DND-41 (cell line): ENCODE measurements around the gene TMEM181.
A peak's percentile ranks its signal among the peaks of the same experiment; 100 is the strongest.

Experiments
- ATAC-seq: fragments of 200-7000 bp; cut with Tn5 transposase; 3 replicates; pipeline ENCODE4 v1.9.1; 2021; ENCODE audit warnings: low read depth; ENCODE audit not compliant: insufficient read depth
- DNase-seq: peaks from one replicate; pipeline ENCODE4 v3.0.0-alpha.2; 2020
- H2AFZ ChIP-seq: 2 replicates; pipeline ENCODE4 v1.6.0; 2012; ENCODE audit warnings: low read depth, low read length
- H3K27ac ChIP-seq: 2 replicates; pipeline ENCODE4 v1.5.1; 2012; ENCODE audit warnings: low read length, inconsistent platforms
- H3K27me3 ChIP-seq: fragments of 200-600 bp; sonication (generic); 2 replicates; pipeline ENCODE4 v1.6.0; 2012; ENCODE audit warnings: low read length, mild to moderate bottlenecking, inconsistent platforms; ENCODE audit not compliant: insufficient read depth, poor library complexity
- H3K36me3 ChIP-seq: 2 replicates; pipeline ENCODE4 v1.5.1; 2012; ENCODE audit warnings: low read length, inconsistent platforms; ENCODE audit not compliant: insufficient read depth
- H3K4me1 ChIP-seq: 2 replicates; pipeline ENCODE4 v1.5.1; 2012; ENCODE audit warnings: mild to moderate bottlenecking, low read length; ENCODE audit not compliant: insufficient read depth
- H3K4me2 ChIP-seq: 2 replicates; pipeline ENCODE4 v1.6.0; 2012; ENCODE audit warnings: mild to moderate bottlenecking, moderate library complexity, low read length, inconsistent platforms; ENCODE audit not compliant: insufficient read depth
- H3K4me3 ChIP-seq, 2 experiments: fragments of 200-600 bp in 1 of 2; shearing (Covaris generic) in 1 of 2; 2 replicates each; pipeline ENCODE4 v1.5.1; 2012 to 2016; ENCODE audit warnings: inconsistent platforms in 2 of 2, low read length in 2 of 2, mild to moderate bottlenecking in 2 of 2, low read depth in 1 of 2, moderate library complexity in 1 of 2
- H3K79me2 ChIP-seq: 2 replicates; pipeline ENCODE4 v1.6.0; 2012; ENCODE audit warnings: low read length, inconsistent platforms; ENCODE audit not compliant: insufficient read depth
- H3K9ac ChIP-seq: 2 replicates; pipeline ENCODE4 v1.6.0; 2012; ENCODE audit warnings: low read depth, mild to moderate bottlenecking, inconsistent platforms, low read length, moderate library complexity
- H3K9me3 ChIP-seq: 2 replicates; pipeline ENCODE4 v1.5.1; 2012; ENCODE audit warnings: low read length, moderate library complexity, mild to moderate bottlenecking, inconsistent platforms; ENCODE audit not compliant: insufficient read depth, severe bottlenecking
- H4K20me1 ChIP-seq: 2 replicates; pipeline ENCODE4 v1.6.0; 2012; ENCODE audit warnings: low read length; ENCODE audit not compliant: insufficient read depth
- CTCF ChIP-seq: IDR thresholded peaks from 2 replicates; pipeline ENCODE4 v1.5.1; 2012; ENCODE audit warnings: borderline replicate concordance, low read length, moderate library complexity, mild to moderate bottlenecking; ENCODE audit not compliant: poor library complexity, severe bottlenecking; ENCODE audit errors: extremely low read depth
- EZH2 ChIP-seq: IDR thresholded peaks from 3 replicates; pipeline ENCODE4 v1.6.1; 2012; ENCODE audit warnings: borderline replicate concordance, low read depth, mild to moderate bottlenecking, moderate library complexity, low read length, inconsistent platforms; ENCODE audit not compliant: severe bottlenecking

Gene TMEM181

DNA sequence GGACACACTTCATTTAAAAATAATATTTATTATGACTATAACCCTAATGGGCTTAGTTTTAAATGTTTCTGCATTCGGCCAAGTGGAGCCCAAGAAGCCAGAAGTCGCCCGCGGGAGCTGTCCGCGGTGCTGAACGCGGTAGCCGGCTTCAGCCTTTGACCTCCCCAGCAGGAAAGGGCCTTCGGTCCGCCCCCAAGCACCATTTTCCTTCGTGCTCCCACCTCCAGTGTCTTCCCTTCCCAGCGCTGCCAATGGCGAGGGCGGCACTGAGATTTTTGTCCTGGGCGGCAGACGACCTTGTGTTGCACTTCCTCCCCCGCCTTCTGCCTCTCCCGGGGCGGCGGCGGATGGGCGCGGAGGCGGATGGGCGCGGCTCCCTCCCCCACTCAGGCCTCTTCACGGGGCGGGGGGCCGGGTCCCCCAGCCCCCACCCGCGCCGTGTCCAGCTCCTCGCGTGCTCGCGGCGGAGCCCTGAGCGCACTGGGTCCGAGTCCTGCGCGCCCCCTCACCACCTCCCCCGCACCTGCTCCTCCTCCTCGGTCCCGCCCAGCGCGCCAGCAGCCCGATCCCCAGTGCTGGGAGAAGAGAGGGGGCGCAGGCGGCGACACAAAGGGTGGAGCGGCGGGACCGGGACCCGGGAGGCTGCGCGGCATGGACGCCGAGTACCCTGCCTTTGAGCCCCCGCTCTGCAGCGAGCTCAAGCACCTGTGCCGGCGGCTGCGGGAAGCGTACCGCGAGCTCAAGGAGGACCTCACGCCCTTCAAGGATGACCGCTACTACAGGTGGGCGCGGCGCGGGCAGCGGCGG, 23.6 kb upstream of the TMEM181 start:
- Histone ChIP-seq H3K79me2 (no peaks in the 10 kb centered on the region), H3K9me3 (no peaks in the 10 kb centered on the region), H3K27ac (no peak overlapping the region), H3K4me3 (no peak overlapping the region), H3K4me1 (no peaks in the 10 kb centered on the region), H3K27me3 (no peaks in the 10 kb centered on the region), H3K4me2 (no peak overlapping the region), H2AFZ (no peak overlapping the region), H4K20me1 (no peaks in the 10 kb centered on the region), H3K9ac (no peak overlapping the region), H3K36me3 (no peaks in the 10 kb centered on the region)
- ATAC-seq, result peak; percentile 67
- DNase-seq, result peak; percentile 49
- TF ChIP-seq EZH2, result no peak
- TF ChIP-seq CTCF, result no peak

DNA sequence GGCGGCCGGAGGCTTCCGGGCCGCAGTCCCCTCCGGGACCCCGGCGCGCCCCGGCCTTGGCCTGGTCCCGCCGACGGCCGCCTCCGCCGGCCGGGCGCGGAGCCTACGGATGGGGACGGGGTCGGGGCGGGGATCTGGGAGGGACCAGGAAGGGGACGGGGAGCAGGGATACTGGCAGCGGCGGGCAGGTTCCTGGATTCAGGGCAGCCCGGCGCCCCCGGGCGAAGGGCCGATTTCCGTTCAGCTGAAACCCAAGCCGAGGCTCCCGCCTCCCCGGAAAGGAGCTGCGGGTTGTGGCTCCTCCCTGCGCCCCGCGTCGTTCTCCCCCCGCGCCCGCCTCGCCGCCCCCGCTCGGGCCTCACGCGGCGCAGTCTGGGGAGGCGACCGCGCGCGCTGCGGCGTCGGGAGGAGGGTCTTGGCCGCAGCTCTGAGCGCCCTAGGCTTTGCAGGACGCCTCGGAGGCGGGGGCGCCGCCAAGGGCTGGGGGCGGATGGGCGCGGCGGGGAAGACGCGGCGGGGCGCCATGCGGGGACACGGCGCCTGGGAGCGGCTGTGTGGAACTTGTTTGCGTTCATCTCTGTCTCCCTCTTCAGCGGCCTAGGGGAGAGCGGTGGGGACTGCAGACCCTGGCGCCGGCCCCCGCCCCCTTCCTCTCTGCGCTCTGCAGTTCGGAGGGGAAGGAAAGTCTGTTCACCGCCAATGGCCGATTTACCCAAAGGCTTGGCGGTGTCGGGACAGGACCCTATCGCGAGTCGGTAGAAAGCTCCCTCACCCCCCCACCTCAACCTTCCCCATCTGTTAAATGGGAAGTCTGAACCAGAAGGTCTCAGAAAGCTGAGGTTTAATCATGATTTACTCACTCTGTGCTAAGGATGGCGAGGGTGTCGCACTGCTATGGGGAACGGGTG, 22.7 kb upstream of the TMEM181 start:
- H3K9me3 ChIP-seq, result no peaks in the 10 kb centered on the region
- no peak overlapping the region for H3K4me2 ChIP-seq
- no peak overlapping the region for H3K9ac ChIP-seq
- TF ChIP-seq CTCF, result no peak
- TF ChIP-seq EZH2, result no peak
- no peaks in the 10 kb centered on the region for H3K79me2 ChIP-seq
- no peaks in the 10 kb centered on the region for H3K36me3 ChIP-seq
- no peak overlapping the region for H2AFZ ChIP-seq
- DNase-seq (no peak), ATAC-seq (no peak)
- H4K20me1 ChIP-seq, result no peaks in the 10 kb centered on the region
- H3K4me1 ChIP-seq, result no peaks in the 10 kb centered on the region
- no peaks in the 10 kb centered on the region for H3K27me3 ChIP-seq
- no peak overlapping the region for H3K27ac ChIP-seq
- no peak overlapping the region for H3K4me3 ChIP-seq

DNA sequence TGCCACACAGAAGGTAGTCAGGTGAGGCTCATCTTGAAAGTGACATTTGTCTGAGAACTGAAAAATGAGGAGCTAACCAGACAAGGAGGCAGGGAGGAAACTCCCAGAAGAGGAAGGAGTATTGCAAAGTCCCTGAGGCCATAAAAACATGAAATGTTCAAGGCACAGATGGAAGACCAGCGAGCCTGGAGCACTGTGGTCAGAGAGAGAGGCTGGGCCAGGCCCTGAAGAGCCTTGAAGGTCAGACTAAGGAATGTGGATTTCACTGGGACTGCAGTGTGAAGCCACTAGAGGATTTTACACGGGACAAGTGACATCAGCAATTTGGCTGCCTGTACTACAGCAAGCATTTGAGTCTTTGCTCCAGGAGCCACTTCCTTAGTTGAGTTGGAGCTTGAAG, 21.1 kb upstream of the TMEM181 start:
- Histone ChIP-seq H3K4me2 (no peak overlapping the region), H3K27ac (no peak overlapping the region), H2AFZ (no peak overlapping the region), H3K9ac (no peak overlapping the region), H4K20me1 (no peaks in the 10 kb centered on the region), H3K9me3 (no peaks in the 10 kb centered on the region), H3K4me3 (no peak overlapping the region), H3K79me2 (no peaks in the 10 kb centered on the region), H3K27me3 (no peaks in the 10 kb centered on the region), H3K4me1 (no peaks in the 10 kb centered on the region), H3K36me3 (no peaks in the 10 kb centered on the region)
- ATAC-seq (no peak), DNase-seq (no peak)
- TF ChIP-seq CTCF (no peak), EZH2 (no peak)
